HepG2 (cell line): ENCODE data around the gene WDR54. TPM values are rescaled to one million over a fixed set of nuclear protein-coding genes. Genes with fewer than 3 reads are reported as not detected.

ENCODE experiments used
- ADNP ChIP-seq: sonication (generic); formaldehyde crosslinking; IDR thresholded peaks from 2 replicates; pipeline ENCODE4 v1.4.0; 2020; ENCODE audit warnings: missing genetic modification reagents
- BHLHE40 ChIP-seq: IDR thresholded peaks from 2 replicates; pipeline ENCODE4 v1.6.1; 2011; ENCODE audit warnings: low read length, improper control_type of control experiment
- FOSL1 ChIP-seq: sonication (generic); formaldehyde crosslinking; IDR thresholded peaks from 2 replicates; pipeline ENCODE4 v1.9.0; 2021; ENCODE audit warnings: missing genetic modification reagents, borderline replicate concordance
- FOXK1 ChIP-seq: sonication (generic); formaldehyde crosslinking; IDR thresholded peaks from 2 replicates; pipeline ENCODE4 v1.4.0; 2020; ENCODE audit warnings: low read depth, missing genetic modification reagents, borderline replicate concordance
- HDAC6 ChIP-seq: fragments of 200-600 bp; sonication (generic); IDR thresholded peaks from 2 replicates; pipeline ENCODE4 v1.7.0; 2017; ENCODE audit warnings: mild to moderate bottlenecking, antibody characterized with exemption, low read length, low read depth
- ISX ChIP-seq: sonication (generic); formaldehyde crosslinking; conservative IDR thresholded peaks from 2 replicates; pipeline ENCODE4 v1.5.0; 2020; ENCODE audit warnings: missing genetic modification reagents
- KDM3A ChIP-seq: IDR thresholded peaks from 2 replicates; pipeline ENCODE4 v1.6.1; 2018; ENCODE audit warnings: low read depth, missing compliant biosample characterization
- MEIS2 ChIP-seq: sonication (generic); formaldehyde crosslinking; IDR thresholded peaks from 2 replicates; pipeline ENCODE4 v1.9.0; 2021; ENCODE audit warnings: mild to moderate bottlenecking, missing genetic modification reagents
- MIER2 ChIP-seq: IDR thresholded peaks from 2 replicates; pipeline ENCODE4 v1.6.1; 2016; ENCODE audit warnings: missing biosample characterization, missing genetic modification reagents
- PHF5A ChIP-seq: IDR thresholded peaks from one replicate; pipeline ENCODE4 v1.6.1; 2018; ENCODE audit warnings: low read depth, missing genetic modification reagents; ENCODE audit not compliant: unreplicated experiment
- REPIN1 ChIP-seq: sonication (generic); formaldehyde crosslinking; IDR thresholded peaks from 2 replicates; pipeline ENCODE4 v1.8.0; 2022; ENCODE audit warnings: missing genetic modification reagents, low read depth, mild to moderate bottlenecking, borderline replicate concordance
- SATB2 ChIP-seq: sonication (generic); formaldehyde crosslinking; IDR thresholded peaks from 2 replicates; pipeline ENCODE4 v1.5.0; 2020; ENCODE audit warnings: missing genetic modification reagents
- SMAD3 ChIP-seq: sonication (generic); formaldehyde crosslinking; IDR thresholded peaks from 2 replicates; pipeline ENCODE4 v1.4.0; 2020; ENCODE audit warnings: missing genetic modification reagents
- TEF ChIP-seq: sonication (generic); formaldehyde crosslinking; IDR thresholded peaks from 2 replicates; pipeline ENCODE4 v1.5.0; 2020; ENCODE audit warnings: missing genetic modification reagents
- TIGD3 ChIP-seq: sonication (generic); formaldehyde crosslinking; IDR thresholded peaks from 2 replicates; pipeline ENCODE4 v1.5.1; 2020; ENCODE audit warnings: mild to moderate bottlenecking, missing genetic modification reagents, borderline replicate concordance
- USF2 ChIP-seq, 2 experiments: sonication (generic) in 1 of 2; formaldehyde crosslinking in 1 of 2; IDR thresholded peaks; 2 replicates each; pipeline versions ENCODE4 v1.5.1 to v1.6.1; 2011 to 2020; ENCODE audit warnings: borderline replicate concordance in 1 of 2, low read depth in 1 of 2, low read length in 1 of 2, mild to moderate bottlenecking in 1 of 2, missing genetic modification reagents in 1 of 2, moderate library complexity in 1 of 2
- ZBTB7B ChIP-seq: sonication (generic); formaldehyde crosslinking; IDR thresholded peaks from 2 replicates; pipeline ENCODE4 v1.4.0; 2020; ENCODE audit warnings: missing genetic modification reagents
- ZNF557 ChIP-seq: sonication (generic); formaldehyde crosslinking; IDR thresholded peaks from 2 replicates; pipeline ENCODE4 v1.4.0; 2020; ENCODE audit warnings: missing genetic modification reagents
- ZNF790 ChIP-seq: sonication (generic); formaldehyde crosslinking; IDR thresholded peaks from 2 replicates; pipeline ENCODE4 v1.8.0; 2022; ENCODE audit warnings: missing genetic modification reagents, mild to moderate bottlenecking, borderline replicate concordance
- ZNF800 ChIP-seq: sonication (generic); formaldehyde crosslinking; IDR thresholded peaks from 2 replicates; pipeline ENCODE4 v1.4.0; 2020; ENCODE audit warnings: missing genetic modification reagents
- ZSCAN30 ChIP-seq: sonication (generic); formaldehyde crosslinking; IDR thresholded peaks from 2 replicates; pipeline ENCODE4 v1.5.0; 2020; ENCODE audit warnings: mild to moderate bottlenecking, missing genetic modification reagents
- polyA plus RNA-seq, 8 experiments: library from polyadenylated mRNA; depleted of rRNA in 3 of 8; stranded (reverse) in 7 of 8; unstranded in 1 of 8; fragments of >200 nt; fragmentation: Illumina TruSeq in 4 of 8; extraction: Trizol in 4 of 8; gene quantifications; 2 replicates each; pipeline versions ENCODE4 v1.2.1 to v1.2.3, GENCODE V29; 2011 to 2016; ENCODE audit warnings: low read depth in 4 of 8, missing spikeins in 1 of 8, mixed read lengths in 1 of 8; ENCODE audit not compliant: insufficient read depth in 1 of 8
- total RNA-seq, 5 experiments: library from RNA; depleted of rRNA; stranded (reverse); fragments of >200 nt; fragmentation: Illumina TruSeq; extraction: Trizol; gene quantifications; 2 replicates each; pipeline ENCODE4 v1.2.3, GENCODE V29; 2016; ENCODE audit warnings: low read depth in 1 of 5
- TF ChIP-seq, protein P1 (sequence below): sonication (generic); formaldehyde crosslinking; IDR thresholded peaks from 2 replicates; pipeline ENCODE4 v1.4.0; 2020; ENCODE audit warnings: missing genetic modification reagents

Gene WDR54
- total and polyA plus RNA-seq, 2 of the 13 experiments (the other 11 are each of a cell fraction or from before 2014, with no cell fraction given) = 2.0 to 17.3 TPM

DNA sequence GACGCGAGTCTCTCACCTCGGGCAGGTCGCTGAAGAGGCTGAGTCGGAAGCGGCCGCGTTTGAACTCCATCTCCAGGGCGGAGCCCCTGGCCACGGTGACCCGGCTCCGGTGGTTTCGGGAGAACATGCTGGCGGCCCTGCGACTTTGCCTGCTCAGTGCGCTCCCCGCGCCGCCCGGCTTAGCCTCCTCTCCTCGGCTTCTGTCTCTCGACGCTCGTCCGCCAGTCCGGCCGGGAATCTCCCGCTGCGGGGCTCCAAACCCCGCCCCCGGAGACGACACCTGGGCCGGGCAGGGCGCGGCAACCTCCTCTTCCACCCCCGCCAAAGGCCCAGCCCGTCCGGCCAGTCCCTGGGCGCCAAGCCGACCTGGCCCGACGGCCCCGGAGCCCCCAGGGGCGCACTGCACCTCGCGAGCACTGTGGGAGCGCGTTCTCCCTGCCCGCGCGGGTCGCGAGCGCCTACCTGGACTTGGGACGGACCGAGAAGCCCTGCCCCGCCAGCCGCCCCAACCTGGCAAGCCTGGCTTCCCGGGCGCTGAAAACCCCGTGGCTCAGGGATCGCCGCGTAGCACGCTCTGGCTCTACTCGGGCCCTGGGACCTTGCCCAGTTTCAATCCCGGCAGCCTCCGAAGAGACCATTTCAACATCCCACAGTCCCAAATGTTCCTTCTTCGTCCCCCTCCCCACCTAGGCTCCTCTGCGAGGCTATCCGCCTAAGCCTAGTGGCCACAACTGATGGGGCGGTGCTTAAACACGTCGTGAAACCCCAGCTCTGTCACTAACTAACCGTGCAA, 20.4 kb downstream of the WDR54 start, which contains the start of gene RTKN (continued):
- TF ChIP-seq, protein P1, sequence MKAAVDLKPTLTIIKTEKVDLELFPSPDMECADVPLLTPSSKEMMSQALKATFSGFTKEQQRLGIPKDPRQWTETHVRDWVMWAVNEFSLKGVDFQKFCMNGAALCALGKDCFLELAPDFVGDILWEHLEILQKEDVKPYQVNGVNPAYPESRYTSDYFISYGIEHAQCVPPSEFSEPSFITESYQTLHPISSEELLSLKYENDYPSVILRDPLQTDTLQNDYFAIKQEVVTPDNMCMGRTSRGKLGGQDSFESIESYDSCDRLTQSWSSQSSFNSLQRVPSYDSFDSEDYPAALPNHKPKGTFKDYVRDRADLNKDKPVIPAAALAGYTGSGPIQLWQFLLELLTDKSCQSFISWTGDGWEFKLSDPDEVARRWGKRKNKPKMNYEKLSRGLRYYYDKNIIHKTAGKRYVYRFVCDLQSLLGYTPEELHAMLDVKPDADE = peak; percentile 66; the same call in 1 of the 2 replicates
- TF ChIP-seq ZBTB7B (CRISPR knock-in tag) (peak; percentile 76; the same call in 1 of the 2 replicates), USF2 (IDR thresholded peaks at IDR 0.05; ENCODE audit: low read depth, low read length) (no peak), USF2 (CRISPR knock-in tag; IDR thresholded peaks at IDR 0.05; ENCODE audit: borderline replicate concordance) (no peak), ZSCAN30 (CRISPR knock-in tag) (no peak), ZNF800 (CRISPR knock-in tag) (no peak), SATB2 (CRISPR knock-in tag) (0 out of 2 replicates have a peak, but pooled peaks have one; percentile 81), FOXK1 (peak; percentile 43; the same call in 1 of the 2 replicates), ZNF557 (CRISPR knock-in tag) (peak; percentile 73; the same call in 1 of the 2 replicates), MEIS2 (CRISPR knock-in tag) (peak; percentile 10; the same call in 1 of the 2 replicates), SMAD3 (CRISPR knock-in tag) (peak; percentile 80), TIGD3 (CRISPR knock-in tag) (peak; percentile 74; the same call in 1 of the 2 replicates), FOSL1 (CRISPR knock-in tag) (no peak), REPIN1 (CRISPR knock-in tag) (peak; percentile 60; the same call in 1 of the 2 replicates), BHLHE40 (no peak), ADNP (CRISPR knock-in tag) (0 out of 2 replicates have a peak, but pooled peaks have one; percentile 12), TEF (CRISPR knock-in tag) (peak; percentile 13; the same call in 1 of the 2 replicates), MIER2 (CRISPR knock-in tag) (peak; percentile 10; the same call in 1 of the 2 replicates), KDM3A (CRISPR knock-in tag) (no peak; the same call in 1 of the 2 replicates), ZNF790 (CRISPR knock-in tag) (no peak), ISX (CRISPR knock-in tag) (peak; percentile 83), HDAC6 (no peak), PHF5A (CRISPR knock-in tag) (peak; percentile 86)
